Head of caudate nucleus (tissue), 42 donors: ENCODE measurements around the gene KIF5B.
"Not testable (repeated sequence)": the region's sequence is repeated elsewhere in the genome, so short reads cannot be mapped to it uniquely, and the experiment has no call there.

ENCODE experiments used
- DNase-seq, 42 donors: peaks; one replicate each; pipeline versions ENCODE4 v3.0.0 to v3.0.0-alpha.2; 2020 to 2021; ENCODE audit warnings: mixed read lengths in 7 of 42
- intact Hi-C: fragments of 100-400 bp; cut with DNase I; formaldehyde crosslinking; loops from one replicate; pipeline ENCODE4 v1.15.0; 2022

Gene KIF5B

GRCh38 chr10:32033171-32033570, 23.1 kb downstream of the KIF5B start:
- intact Hi-C loops: no loop called here
- DNase-seq: no peak

DNA sequence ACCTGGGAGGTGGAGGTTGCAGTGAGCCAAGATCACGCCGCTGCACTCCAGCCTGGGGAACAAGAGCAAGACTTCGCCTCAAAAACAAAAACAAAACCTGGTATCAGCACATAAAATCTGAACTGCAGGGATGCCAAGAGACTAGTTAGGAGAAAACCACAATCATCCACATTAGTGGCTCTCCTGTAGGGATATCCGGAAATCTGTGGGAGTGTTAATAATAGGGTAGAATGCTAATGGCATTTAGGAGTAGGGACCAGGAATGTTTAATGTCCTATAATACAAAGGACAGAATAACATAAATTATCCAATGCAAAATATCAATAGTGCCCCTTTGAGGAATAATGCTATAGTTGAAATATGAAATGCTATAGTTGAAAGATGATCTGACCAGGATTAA, 24.3 kb downstream of the KIF5B start:
- intact Hi-C loops: no loop called here
- DNase-seq: no peak

DNA sequence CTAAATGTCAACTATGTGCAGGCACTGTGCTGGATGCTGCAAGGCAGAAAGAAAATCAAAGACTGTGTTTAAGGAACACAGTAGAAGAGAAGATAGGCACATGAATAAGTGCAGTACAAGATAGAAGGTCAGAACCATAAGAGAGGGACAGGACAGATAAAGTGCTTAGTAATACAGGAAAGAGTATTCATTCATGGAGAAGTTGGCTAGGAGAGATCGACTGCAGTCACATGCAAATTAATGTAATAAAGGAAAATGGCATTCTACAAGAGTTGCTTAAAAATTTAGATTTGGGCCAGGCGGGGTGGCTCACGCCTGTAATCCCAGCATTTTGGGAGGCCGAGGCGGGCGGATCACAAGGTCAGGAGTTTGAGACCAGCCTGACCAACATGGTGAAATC, 24.8 kb downstream of the KIF5B start:
- intact Hi-C loops: no loop called here
- no peak for DNase-seq

GRCh38 chr10:32028710-32029109, 27.5 kb downstream of the KIF5B start:
- no peak for DNase-seq
- intact Hi-C loops: no loop called here

DNA sequence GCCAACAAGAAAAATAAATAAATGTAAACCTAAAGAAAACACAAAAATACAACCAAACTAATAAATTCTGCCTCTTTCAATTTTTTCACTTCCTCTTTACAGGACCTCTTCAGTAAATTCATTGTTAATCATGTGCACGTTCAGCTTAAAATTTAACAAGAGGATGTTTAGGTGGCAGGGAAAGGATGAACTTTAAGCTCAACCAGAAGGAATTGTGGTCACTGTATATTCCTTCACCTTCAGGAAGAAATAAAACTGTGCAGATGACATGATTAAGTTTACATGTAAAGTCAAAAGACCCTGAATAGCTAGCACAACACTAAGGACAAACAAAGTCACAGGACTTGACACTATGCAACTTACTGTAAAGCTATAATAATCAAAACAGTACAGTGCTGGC, 33.0 kb downstream of the KIF5B start:
- DNase-seq: no peak
- intact Hi-C loops: no loop called here

DNA sequence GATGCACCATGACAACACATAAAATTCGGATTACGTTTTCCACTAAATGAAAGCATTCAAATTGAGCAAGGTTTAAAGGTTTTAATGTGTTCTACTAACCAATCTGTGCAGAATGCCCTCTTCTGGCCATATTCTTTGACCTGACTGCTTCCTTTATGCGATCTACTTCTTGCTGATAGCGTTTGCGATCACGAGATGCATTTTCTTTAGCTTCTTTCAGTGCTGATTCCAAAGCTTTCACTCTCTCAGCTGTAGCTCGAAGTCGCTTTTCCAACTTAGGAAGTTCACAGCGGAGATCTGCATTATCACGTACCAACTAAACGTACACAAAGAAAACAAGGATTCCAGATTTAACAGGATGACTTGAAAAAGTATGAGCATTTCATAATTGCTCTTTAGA, 39.2 kb downstream of the KIF5B start:
- intact Hi-C loops: no loop called here

GRCh38 chr10:32015386-32015785, 40.8 kb downstream of the KIF5B start:
- peak in 12 of 42 donors; percentile 17 to 66 (median 35) for DNase-seq
- intact Hi-C loops: no loop called here

More for the DNA sequence above, 39.2 kb downstream of the KIF5B start:
- no peak for DNase-seq

DNA sequence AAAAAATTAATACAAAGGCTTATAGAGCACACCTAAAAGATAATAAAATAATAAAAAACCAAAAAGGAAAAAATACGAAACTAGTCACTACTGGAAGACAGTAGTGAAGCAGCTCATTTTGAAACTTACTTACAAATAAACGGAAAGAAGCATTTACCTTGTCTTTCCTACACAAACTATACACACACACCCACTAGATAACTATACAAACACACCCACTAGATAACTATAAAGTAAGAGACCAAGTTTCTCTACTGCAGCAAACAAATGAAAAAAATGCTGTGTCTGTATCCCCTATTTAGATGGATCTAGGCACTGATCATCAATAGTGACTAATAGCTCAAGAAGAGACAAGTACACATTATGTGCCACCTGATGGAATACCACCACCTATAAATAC, 49.2 kb downstream of the KIF5B start:
- no peak for DNase-seq
- intact Hi-C loops: no loop called here

GRCh38 chr10:32005050-32005449, 51.2 kb downstream of the KIF5B start:
- intact Hi-C loops: no loop called here
- DNase-seq: peak in 23 of 42 donors; percentile 11 to 62 (median 41)

DNA sequence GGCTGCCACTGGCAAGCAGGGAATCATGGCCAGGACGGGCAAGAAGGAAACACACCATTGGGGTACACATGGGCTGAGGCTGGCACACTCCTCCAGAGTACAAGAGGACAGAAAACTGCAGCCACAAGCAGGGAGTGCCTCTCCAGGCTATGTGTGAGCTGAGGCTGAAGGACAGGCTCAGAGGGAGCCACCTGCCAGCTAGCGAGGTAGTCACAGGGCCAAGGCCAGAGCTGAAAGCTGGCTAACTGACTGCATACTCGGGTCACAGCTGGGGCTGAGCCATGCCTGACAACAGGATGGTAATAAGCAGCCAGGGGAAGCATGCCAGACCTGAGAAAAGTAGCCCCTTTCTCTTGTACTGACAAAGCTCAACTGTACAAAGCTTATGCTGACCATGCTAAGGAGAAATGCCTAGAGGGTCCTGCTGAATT, 52.0 kb downstream of the KIF5B start:
- intact Hi-C loops: no loop called here
- peak in 35 of 42 donors; percentile 14 to 69 (median 39) for DNase-seq

- no peak for DNase-seq
- intact Hi-C loops: no loop called here
Measured at GRCh38 chr10:32002531-32002930, 53.7 kb downstream of the KIF5B start.

- intact Hi-C loops: no loop called here
- DNase-seq: no peak
Measured at GRCh38 chr10:32000937-32001336, 55.3 kb downstream of the KIF5B start.

DNA sequence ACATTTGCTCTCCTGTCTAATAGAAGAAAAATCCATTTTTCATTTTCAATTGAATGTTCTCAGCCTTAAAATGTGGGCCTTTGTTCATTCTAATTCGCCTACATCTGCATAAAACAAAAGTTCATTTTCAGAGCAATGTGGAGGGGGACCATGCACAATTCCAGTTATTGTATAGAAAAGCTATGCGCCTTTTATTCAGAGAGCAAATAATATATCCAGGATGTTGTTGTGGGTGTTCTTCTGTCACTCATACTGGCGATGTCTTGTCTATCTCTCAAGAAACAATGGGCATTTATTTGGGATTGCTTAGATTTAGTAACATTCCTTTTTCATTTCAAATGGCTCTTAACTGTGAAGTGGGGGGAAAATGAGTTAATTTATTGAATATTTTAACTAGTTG, 56.4 kb downstream of the KIF5B start:
- intact Hi-C loops: no loop called here

GRCh38 chr10:31999070-31999660, 57.1 kb downstream of the KIF5B start:
- DNase-seq: no peak
- intact Hi-C loops: no loop called here

More for the DNA sequence above, 56.4 kb downstream of the KIF5B start:
- DNase-seq: no peak

- DNase-seq: no peak
- intact Hi-C loops: no loop called here
Measured at GRCh38 chr10:31994926-31995325, 61.3 kb downstream of the KIF5B start.

DNA sequence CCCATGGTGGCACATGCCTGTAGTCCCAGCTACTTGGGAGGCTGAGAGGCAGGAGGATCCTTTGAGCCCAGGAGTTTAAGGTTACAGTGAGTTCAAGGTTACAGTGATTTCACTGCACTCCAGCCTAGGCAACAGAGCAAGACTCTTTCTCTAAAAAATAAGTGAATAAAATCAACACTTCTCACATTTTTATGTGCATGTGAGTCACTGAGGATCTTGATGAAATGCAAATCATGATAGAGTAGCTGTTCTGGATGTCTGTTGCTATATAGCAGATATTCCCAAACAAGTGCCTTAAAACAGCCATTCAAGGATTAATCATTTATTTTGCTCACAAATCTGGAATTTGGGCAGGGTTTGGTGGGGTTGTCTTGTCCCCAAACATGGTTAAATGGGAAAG, 65.3 kb downstream of the KIF5B start:
- DNase-seq: no peak
- intact Hi-C loops: no loop called here

GRCh38 chr10:31987786-31988185, 68.4 kb downstream of the KIF5B start:
- intact Hi-C loops, DNase-seq: not testable (repeated sequence)

- intact Hi-C loops: no loop called here
- no peak for DNase-seq
Measured at GRCh38 chr10:31982111-31982510, 74.1 kb downstream of the KIF5B start.

DNA sequence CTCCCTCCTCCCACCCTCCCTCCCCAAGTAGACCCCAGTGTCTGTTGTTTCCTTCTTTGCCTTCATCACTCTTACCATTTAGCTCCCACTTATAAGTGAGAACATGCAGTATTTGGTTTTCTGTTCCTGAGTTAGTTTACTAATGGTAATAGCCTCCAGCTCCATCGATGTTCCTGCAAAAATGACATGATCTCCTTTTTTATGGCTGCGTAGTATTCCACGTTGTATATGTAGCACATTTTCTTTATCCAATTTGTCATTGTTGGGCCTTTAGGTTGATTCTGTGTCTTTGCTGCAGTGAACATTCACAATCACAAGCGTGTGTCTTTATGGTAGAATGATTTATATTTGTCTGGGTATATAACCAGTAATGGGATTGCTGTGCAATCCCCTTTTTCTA, 75.8 kb downstream of the KIF5B start:
- intact Hi-C loops: no loop called here
- no peak for DNase-seq

- DNase-seq, intact Hi-C loops: not testable (repeated sequence)
Measured at GRCh38 chr10:31979071-31979470, 77.2 kb downstream of the KIF5B start.

- DNase-seq: no peak
- intact Hi-C loops: no loop called here
Measured at GRCh38 chr10:31978156-31978483, 78.1 kb downstream of the KIF5B start.
